ENCODE data around the gene EBLN1. TPM values are rescaled to one million over a fixed set of nuclear protein-coding genes. Genes with fewer than 3 reads are reported as not detected.

Gene EBLN1
- total RNA-seq = not detected

DNA sequence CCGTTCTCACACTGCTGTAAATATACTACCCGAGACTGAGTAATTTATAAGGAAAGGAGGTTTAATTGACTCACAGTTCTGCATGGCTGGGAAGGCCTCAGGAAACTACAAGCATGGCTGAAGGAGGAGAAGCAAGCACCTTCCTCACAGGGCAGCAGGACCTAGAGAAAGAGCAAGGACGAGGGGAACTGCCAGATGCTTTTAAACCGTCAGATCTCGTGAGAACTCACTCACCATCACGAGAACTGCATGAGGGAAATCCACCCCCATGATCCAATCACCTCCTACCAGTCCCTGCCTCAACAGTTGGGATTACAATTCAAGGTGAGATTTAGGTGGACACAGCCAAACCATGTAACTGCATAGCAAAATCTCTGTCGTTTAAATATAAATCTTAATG, at the start of gene EBLN1:
Gene EBLN1, minus strand, starts transcription at position 174 of the 400 bp plus-strand sequence. CDS start 8,032 bp downstream, outside the sequence.

Other genes starting within 250 kb of the EBLN1 start
- gene DNAJC1, start 214.3 kb downstream of the EBLN1 start, total RNA-seq = 47.2 TPM
- gene COMMD3, start 98.4 kb upstream of the EBLN1 start, total RNA-seq = 62.7 TPM
- 114 TPM for gene BMI1, start 103.1 kb upstream of the EBLN1 start, total RNA-seq
- 0.77 TPM for gene SPAG6, start 127.5 kb upstream of the EBLN1 start, total RNA-seq

Data from camera-type eye (tissue), 1 donor.